GM19372 (cell line): ENCODE measurements around the gene ADAT1.
A peak's percentile ranks its signal among the peaks of the same experiment; 100 is the strongest.

Source experiments
- ATAC-seq: cut with Tn5 transposase; IDR thresholded peaks from one replicate; pipeline ENCODE4 v1.9.1; 2021; ENCODE audit warnings: mild to moderate bottlenecking, low read depth, moderate library complexity; ENCODE audit not compliant: unreplicated experiment

Gene ADAT1

GRCh38 chr16:75578212-75578611, 44.9 kb downstream of the ADAT1 start:
- no peak for ATAC-seq

- ATAC-seq = peak; percentile 50
Measured at GRCh38 chr16:75576384-75576811, 46.7 kb downstream of the ADAT1 start.

- ATAC-seq = no peak
Measured at GRCh38 chr16:75575958-75576357, 47.1 kb downstream of the ADAT1 start.

GRCh38 chr16:75573955-75574354, 49.1 kb downstream of the ADAT1 start:
- ATAC-seq = no peak

- no peak for ATAC-seq
Measured at GRCh38 chr16:75572864-75573542, 50.1 kb downstream of the ADAT1 start.

- no peak for ATAC-seq
Measured at GRCh38 chr16:75570396-75571065, 52.5 kb downstream of the ADAT1 start.

- ATAC-seq = no peak
Measured at GRCh38 chr16:75567911-75568310, 55.2 kb downstream of the ADAT1 start.

- no peak for ATAC-seq
Measured at GRCh38 chr16:75566758-75567255, 56.3 kb downstream of the ADAT1 start.

- ATAC-seq = peak; percentile 64
Measured at GRCh38 chr16:75566040-75566757, 56.9 kb downstream of the ADAT1 start, which contains the start of gene GABARAPL2. TSS of gene GABARAPL2 (plus strand) at chr16:75566379. CDS start at chr16:75566487, 108 bp downstream.

GRCh38 chr16:75565640-75566039, 57.4 kb downstream of the ADAT1 start:
- ATAC-seq = peak; percentile 7

GRCh38 chr16:75559564-75560372, 63.3 kb downstream of the ADAT1 start:
- no peak for ATAC-seq

GRCh38 chr16:75558846-75559401, 64.2 kb downstream of the ADAT1 start:
- ATAC-seq = no peak

- ATAC-seq = no peak
Measured at GRCh38 chr16:75556431-75556950, 66.6 kb downstream of the ADAT1 start.

GRCh38 chr16:75555707-75556430, 67.2 kb downstream of the ADAT1 start, which contains the start of gene TMEM231:
TSS of gene TMEM231 (minus strand) at chr16:75556252. CDS start at chr16:75556209, 43 bp downstream.
- peak; percentile 95 for ATAC-seq

- peak; percentile 41 for ATAC-seq
Measured at GRCh38 chr16:75555213-75555706, 67.8 kb downstream of the ADAT1 start.

- no peak for ATAC-seq
Measured at GRCh38 chr16:75552951-75553350, 70.1 kb downstream of the ADAT1 start.

- peak; percentile 62 for ATAC-seq
Measured at GRCh38 chr16:75550211-75550662, 72.8 kb downstream of the ADAT1 start.
